ENCODE measurements around the gene COPS9. TPM values are rescaled to one million over a fixed set of nuclear protein-coding genes. Genes with fewer than 3 reads are reported as not detected.

Gene COPS9
- total and polyA plus RNA-seq, 10 of the 15 experiments (the other 5 are each of a cell fraction or from before 2014, with no cell fraction given) = 80.8 to 419 (median 213) TPM

- H4K20me1 ChIP-seq (ENCODE audit: control insufficient read depth, insufficient read depth) = no peaks in the 10 kb centered on the region
- TF ChIP-seq CBFB (IDR thresholded peaks at IDR 0.05; ENCODE audit: low read depth) = no peak
- no peak for TF ChIP-seq SIN3A (IDR thresholded peaks at IDR 0.05; ENCODE audit: low read depth, low read length)
- TF ChIP-seq RFX5 (IDR thresholded peaks at IDR 0.05; ENCODE audit: low read depth, low read length) = no peak
- TF ChIP-seq FOXK2 (IDR thresholded peaks at IDR 0.05) = no peak
- TF ChIP-seq ZBTB11 (CRISPR knock-in tag; IDR thresholded peaks at IDR 0.05) = no peak
- TF ChIP-seq KDM1A (IDR thresholded peaks at IDR 0.05; ENCODE audit: borderline replicate concordance) = no peak
- TF ChIP-seq ASH2L (IDR thresholded peaks at IDR 0.05; ENCODE audit: borderline replicate concordance, low read depth) = no peak
- no peak for TF ChIP-seq STAT1 (conservative IDR thresholded peaks at IDR 0.05)
- no peak for TF ChIP-seq WRNIP1 (IDR thresholded peaks at IDR 0.05; ENCODE audit: borderline replicate concordance, low read depth, low read length)
- no peak for TF ChIP-seq RELB (IDR thresholded peaks at IDR 0.05; ENCODE audit: low read depth)
- no peak for TF ChIP-seq CHD4 (IDR thresholded peaks at IDR 0.05)
- TF ChIP-seq HDAC6 (IDR thresholded peaks at IDR 0.05; ENCODE audit: unreplicated experiment) = no peak
- TF ChIP-seq POLR2A (IDR thresholded peaks at IDR 0.05; ENCODE audit: low read depth, low read length) = no peak
- no peak for TF ChIP-seq ZBTB40 (IDR thresholded peaks at IDR 0.05; ENCODE audit: borderline replicate concordance)
Measured at GRCh38 chr2:240162939-240163714, 27.0 kb upstream of the COPS9 start.

More at GRCh38 chr2:240162939-240163714, 27.0 kb upstream of the COPS9 start:
- 47% methylated on average over 16 of the region's 16 CpGs for WGBS (ENCODE audit: insufficient coverage, insufficient replicate concordance, low lambda C conversion rate, missing lambda C conversion rate)
- no TSS peak for BruUV-seq (replicated peaks)
- Histone ChIP-seq H3K4me2 (ENCODE audit: control insufficient read depth, insufficient read depth) (no peak overlapping the region), H3K4me1 (ENCODE audit: control insufficient read depth, insufficient read depth, low read length) (no peaks in the 10 kb centered on the region), H3K9me3 (replicated peaks; ENCODE audit: control insufficient read depth, insufficient read depth, low read length) (no peaks in the 10 kb centered on the region; the same call in 2 of the 3 replicates), H3K9ac (ENCODE audit: control insufficient read depth, insufficient read depth, low read length) (no peak overlapping the region), H3K79me2 (ENCODE audit: control insufficient read depth, insufficient read depth, low read length) (no peaks in the 10 kb centered on the region), H3K27ac (ENCODE audit: control insufficient read depth, insufficient read depth) (no peak overlapping the region), H3K4me3 (no peak overlapping the region), H2AFZ (ENCODE audit: control insufficient read depth, low read depth, low read length) (no peak overlapping the region), H3K27me3 (replicated peaks in 1 of 2; ENCODE audit: control insufficient read depth in 2 of 2, insufficient read depth in 2 of 2, low read length in 1 of 2) (no peaks in the 10 kb centered on the region), H3K36me3 (ENCODE audit: control insufficient read depth in 2 of 2, insufficient read depth in 2 of 2, low read length in 1 of 2) (no peaks in the 10 kb centered on the region)
- no peak for DNase-seq (ENCODE audit: low read depth, low spot score)
- ATAC-seq = no peak
- intact Hi-C loops (cut with micrococcal nuclease; ENCODE audit: unreplicated experiment) (no loop called here), in situ Hi-C loops (cut with MboI) (no loop called here)
- RAD21 ChIA-PET (ENCODE audit: unreplicated experiment) = no interaction called here
- POLR2A ChIA-PET = no interaction called here
- SMC1A ChIA-PET (ENCODE audit: uncharacterized antibody, unreplicated experiment) = no interaction called here
- FAIRE-seq = no peak
- CTCF ChIA-PET = no interaction called here
